GM06990 (cell line): Measurements from ENCODE around the gene RAPGEF2.

Source experiments
- DNase-seq: peaks from one replicate; pipeline ENCODE4 v3.0.0-alpha.2; 2011; ENCODE audit not compliant: insufficient read length; ENCODE audit errors: extremely low read depth
- H3K27me3 ChIP-seq: replicated peaks from 2 replicates; pipeline ENCODE4 v1.6.0; 2011; ENCODE audit warnings: low read length; ENCODE audit not compliant: control insufficient read depth, insufficient read depth
- H3K36me3 ChIP-seq: 2 replicates; pipeline ENCODE4 v1.5.1; 2011; ENCODE audit warnings: low read length; ENCODE audit not compliant: control insufficient read depth, insufficient read depth
- H3K4me3 ChIP-seq: replicated peaks from 2 replicates; pipeline ENCODE4 v1.5.1; 2011; ENCODE audit warnings: low read depth, mild to moderate bottlenecking, control low read depth, low read length
- TF ChIP-seq, protein P1 (sequence below): IDR thresholded peaks from 2 replicates; pipeline ENCODE4 v1.5.1; 2011; ENCODE audit warnings: low read length, control low read depth, mild to moderate bottlenecking, inconsistent platforms; ENCODE audit not compliant: insufficient read depth, poor library complexity, severe bottlenecking

The RAPGEF2 gene

DNA sequence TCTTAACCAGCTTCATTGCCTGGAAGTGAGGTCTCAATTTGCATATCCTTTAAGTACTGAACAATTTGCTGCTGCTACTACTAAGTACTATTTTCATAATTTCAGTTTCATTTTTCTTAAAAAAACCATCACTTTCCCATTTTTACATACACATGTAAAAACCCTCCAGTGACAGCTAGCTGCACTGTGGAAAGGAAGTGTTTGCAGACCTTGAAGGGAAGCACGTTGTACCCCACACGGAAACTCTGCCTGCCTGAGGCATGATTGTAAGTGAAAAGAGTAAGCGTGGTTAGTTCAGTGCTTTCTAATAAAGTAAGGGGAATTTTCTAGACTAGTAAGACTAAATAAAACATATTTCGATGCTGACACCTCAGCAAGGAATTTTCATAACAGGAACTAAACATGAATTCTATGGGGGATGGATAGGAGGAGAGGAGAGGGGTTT, 103.6 kb downstream of the RAPGEF2 start:
- no peaks in the 10 kb centered on the region for H3K36me3 ChIP-seq
- no peaks in the 10 kb centered on the region for H3K27me3 ChIP-seq
- TF ChIP-seq, protein P1, sequence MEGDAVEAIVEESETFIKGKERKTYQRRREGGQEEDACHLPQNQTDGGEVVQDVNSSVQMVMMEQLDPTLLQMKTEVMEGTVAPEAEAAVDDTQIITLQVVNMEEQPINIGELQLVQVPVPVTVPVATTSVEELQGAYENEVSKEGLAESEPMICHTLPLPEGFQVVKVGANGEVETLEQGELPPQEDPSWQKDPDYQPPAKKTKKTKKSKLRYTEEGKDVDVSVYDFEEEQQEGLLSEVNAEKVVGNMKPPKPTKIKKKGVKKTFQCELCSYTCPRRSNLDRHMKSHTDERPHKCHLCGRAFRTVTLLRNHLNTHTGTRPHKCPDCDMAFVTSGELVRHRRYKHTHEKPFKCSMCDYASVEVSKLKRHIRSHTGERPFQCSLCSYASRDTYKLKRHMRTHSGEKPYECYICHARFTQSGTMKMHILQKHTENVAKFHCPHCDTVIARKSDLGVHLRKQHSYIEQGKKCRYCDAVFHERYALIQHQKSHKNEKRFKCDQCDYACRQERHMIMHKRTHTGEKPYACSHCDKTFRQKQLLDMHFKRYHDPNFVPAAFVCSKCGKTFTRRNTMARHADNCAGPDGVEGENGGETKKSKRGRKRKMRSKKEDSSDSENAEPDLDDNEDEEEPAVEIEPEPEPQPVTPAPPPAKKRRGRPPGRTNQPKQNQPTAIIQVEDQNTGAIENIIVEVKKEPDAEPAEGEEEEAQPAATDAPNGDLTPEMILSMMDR = no peak
- DNase-seq = peak; percentile 37
- H3K4me3 ChIP-seq = no peak overlapping the region

DNA sequence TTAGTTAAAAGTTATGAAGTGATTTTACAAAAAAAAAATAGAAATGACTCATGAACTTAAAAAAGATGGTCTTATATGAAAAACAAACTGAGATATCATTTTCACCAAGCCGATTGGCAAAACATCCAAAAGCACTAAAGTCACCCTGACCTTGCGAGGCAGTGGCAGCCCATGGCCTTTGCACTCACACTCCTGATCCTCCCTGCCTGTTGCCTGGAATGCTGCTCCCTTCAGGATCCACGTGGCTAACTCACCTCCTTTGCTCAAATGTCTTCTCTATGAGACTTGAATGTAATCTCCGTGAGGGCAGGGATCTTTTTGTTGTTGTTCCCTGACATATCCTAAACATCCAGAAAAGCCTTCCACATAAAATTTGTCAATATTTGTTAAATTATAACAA, 106.4 kb downstream of the RAPGEF2 start:
- TF ChIP-seq, protein P1 = no peak
- no peaks in the 10 kb centered on the region for H3K36me3 ChIP-seq
- no peaks in the 10 kb centered on the region for H3K27me3 ChIP-seq
- no peak overlapping the region for H3K4me3 ChIP-seq
- no peak for DNase-seq

DNA sequence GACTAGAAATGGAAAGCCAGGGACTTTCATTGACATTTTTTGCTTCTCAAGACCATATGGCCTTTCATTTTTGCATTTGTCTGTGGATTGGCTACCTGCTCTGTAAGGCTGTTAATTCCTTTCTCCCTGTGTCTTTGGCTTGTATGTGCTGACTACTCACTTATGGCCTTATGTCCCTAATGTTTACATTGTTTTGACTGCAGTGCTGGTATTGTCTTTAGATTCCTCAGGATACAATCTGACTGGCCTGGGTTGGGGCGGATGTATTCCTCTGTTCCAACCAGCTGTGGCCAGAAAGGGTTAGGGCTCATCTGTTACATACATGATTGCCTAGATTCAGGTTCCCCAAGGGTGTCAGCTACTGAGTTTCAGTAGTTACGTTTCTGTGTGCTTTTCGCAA, 108.1 kb downstream of the RAPGEF2 start:
- Histone ChIP-seq H3K4me3 (no peak overlapping the region), H3K36me3 (no peaks in the 10 kb centered on the region), H3K27me3 (no peaks in the 10 kb centered on the region)
- DNase-seq = no peak
- TF ChIP-seq, protein P1 = no peak

DNA sequence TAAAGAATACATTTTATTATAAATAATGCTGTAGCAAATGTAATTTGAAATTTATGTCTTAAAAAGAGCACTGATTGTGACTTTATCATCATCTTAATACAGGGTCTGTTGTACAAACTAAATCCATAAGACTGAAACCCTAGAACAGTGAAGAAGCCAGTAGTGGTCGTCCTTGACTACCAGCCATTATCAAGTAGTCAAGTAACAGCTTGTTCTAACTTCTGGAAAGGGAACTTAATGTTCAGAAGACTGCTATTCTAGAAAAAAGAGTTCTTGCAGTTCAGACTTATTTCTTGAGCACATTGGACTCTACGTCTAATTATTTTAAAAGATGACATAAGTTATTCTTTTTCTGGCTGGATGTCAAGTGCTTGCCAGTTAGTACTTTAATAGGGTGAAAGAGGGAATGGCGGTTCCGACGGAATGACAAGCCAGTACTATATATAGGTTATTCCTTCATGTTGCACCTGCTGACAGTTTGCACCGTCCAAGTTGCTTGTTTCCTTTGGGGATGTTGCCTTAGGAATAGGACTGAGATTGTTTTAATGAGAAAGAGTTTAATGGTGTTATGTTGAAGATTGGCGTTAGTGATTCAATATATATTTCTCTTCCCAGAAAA, 109.9 kb downstream of the RAPGEF2 start:
- TF ChIP-seq, protein P1 = no peak
- no peaks in the 10 kb centered on the region for H3K36me3 ChIP-seq
- H3K4me3 ChIP-seq = no peak overlapping the region
- no peaks in the 10 kb centered on the region for H3K27me3 ChIP-seq
- no peak for DNase-seq

- no peaks in the 10 kb centered on the region for H3K36me3 ChIP-seq
- no peak overlapping the region for H3K4me3 ChIP-seq
- TF ChIP-seq, protein P1 = no peak
- no peak for DNase-seq
- no peaks in the 10 kb centered on the region for H3K27me3 ChIP-seq
Observed at GRCh38 chr4:159216834-159217233, 114.0 kb downstream of the RAPGEF2 start.

GRCh38 chr4:159219862-159220261, 117.0 kb downstream of the RAPGEF2 start:
- TF ChIP-seq, protein P1 = no peak

More at GRCh38 chr4:159219862-159220261, 117.0 kb downstream of the RAPGEF2 start:
- no peaks in the 10 kb centered on the region for H3K36me3 ChIP-seq
- H3K27me3 ChIP-seq = no peaks in the 10 kb centered on the region
- H3K4me3 ChIP-seq = no peak overlapping the region
- DNase-seq = no peak
